Prostate gland (tissue), 2 donors: ENCODE data around the gene SIK2.

Experiments
- POLR2A ChIP-seq: fragments of 450-650 bp; IDR thresholded peaks from one replicate; pipeline ENCODE4 v1.6.1; 2016; ENCODE audit warnings: antibody characterized with exemption, mild to moderate bottlenecking
- TF ChIP-seq, protein P1 (sequence below), 4 experiments: fragments of 200-600 bp in 2 of 4; fragments of 450-650 bp in 2 of 4; sonication (generic) in 2 of 4; IDR thresholded peaks; 1 replicate in 3 of 4; 2 replicates in 1 of 4; pipeline ENCODE4 v1.5.1; 2016 to 2019; ENCODE audit warnings: antibody characterized with exemption in 4 of 4, mild to moderate bottlenecking in 2 of 4, moderate library complexity in 2 of 4

DNA sequence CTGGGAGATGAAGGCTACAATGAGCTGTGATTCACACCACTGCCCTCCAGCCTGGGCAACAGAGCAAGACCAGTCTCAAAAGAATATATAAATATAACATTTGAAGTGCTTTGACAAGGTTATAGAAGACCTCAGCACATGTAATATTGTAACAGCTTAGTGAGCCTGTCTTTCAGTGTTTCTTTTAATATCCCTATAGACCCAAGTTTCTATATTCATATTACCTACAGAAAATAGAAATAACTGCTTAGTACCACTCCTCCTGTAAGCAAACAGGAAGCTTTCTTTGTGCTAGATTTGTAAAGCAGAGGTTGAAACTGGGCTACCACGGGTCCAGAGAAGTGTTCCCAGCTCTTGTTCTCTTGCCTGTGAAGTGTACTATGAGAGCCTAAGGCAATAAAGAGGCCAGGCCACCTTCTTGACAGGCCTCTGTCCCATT is 95.7 kb downstream of the SIK2 start:
- TF ChIP-seq, protein P1, sequence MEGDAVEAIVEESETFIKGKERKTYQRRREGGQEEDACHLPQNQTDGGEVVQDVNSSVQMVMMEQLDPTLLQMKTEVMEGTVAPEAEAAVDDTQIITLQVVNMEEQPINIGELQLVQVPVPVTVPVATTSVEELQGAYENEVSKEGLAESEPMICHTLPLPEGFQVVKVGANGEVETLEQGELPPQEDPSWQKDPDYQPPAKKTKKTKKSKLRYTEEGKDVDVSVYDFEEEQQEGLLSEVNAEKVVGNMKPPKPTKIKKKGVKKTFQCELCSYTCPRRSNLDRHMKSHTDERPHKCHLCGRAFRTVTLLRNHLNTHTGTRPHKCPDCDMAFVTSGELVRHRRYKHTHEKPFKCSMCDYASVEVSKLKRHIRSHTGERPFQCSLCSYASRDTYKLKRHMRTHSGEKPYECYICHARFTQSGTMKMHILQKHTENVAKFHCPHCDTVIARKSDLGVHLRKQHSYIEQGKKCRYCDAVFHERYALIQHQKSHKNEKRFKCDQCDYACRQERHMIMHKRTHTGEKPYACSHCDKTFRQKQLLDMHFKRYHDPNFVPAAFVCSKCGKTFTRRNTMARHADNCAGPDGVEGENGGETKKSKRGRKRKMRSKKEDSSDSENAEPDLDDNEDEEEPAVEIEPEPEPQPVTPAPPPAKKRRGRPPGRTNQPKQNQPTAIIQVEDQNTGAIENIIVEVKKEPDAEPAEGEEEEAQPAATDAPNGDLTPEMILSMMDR (IDR thresholded peaks at IDR 0.05): no peak
- TF ChIP-seq POLR2A: no peak
